K562 (cell line): ENCODE data around the gene HSPA1B. TPM values are rescaled to one million over a fixed set of nuclear protein-coding genes. Genes with fewer than 3 reads are reported as not detected.

Experiments used
- ATF2 ChIP-seq: sonication (generic); formaldehyde crosslinking; IDR thresholded peaks from 2 replicates; pipeline ENCODE4 v1.8.1; 2022; ENCODE audit warnings: missing genetic modification reagents
- C11orf30 ChIP-seq: fragments of 450-650 bp; IDR thresholded peaks from 2 replicates; pipeline ENCODE4 v1.6.1; 2016; ENCODE audit warnings: low read depth, mild to moderate bottlenecking
- E2F4 ChIP-seq: sonication (generic); formaldehyde crosslinking; IDR thresholded peaks from 2 replicates; pipeline ENCODE4 v1.8.0; 2022; ENCODE audit warnings: mild to moderate bottlenecking, low read depth, missing genetic modification reagents
- E2F5 ChIP-seq: sonication (generic); formaldehyde crosslinking; IDR thresholded peaks from 2 replicates; pipeline ENCODE4 v1.8.0; 2022; ENCODE audit warnings: mild to moderate bottlenecking, missing genetic modification reagents
- ETS2 ChIP-seq: IDR thresholded peaks from 2 replicates; pipeline ENCODE4 v1.6.1; 2016; ENCODE audit warnings: borderline replicate concordance, missing genetic modification characterization, mild to moderate bottlenecking, moderate library complexity, missing compliant biosample characterization; ENCODE audit not compliant: poor library complexity, severe bottlenecking
- FOSL1 ChIP-seq: fragments of 200-800 bp; sonication (Bioruptor generic); conservative IDR thresholded peaks from 2 replicates; pipeline ENCODE4 v1.6.1; 2016; ENCODE audit warnings: missing genetic modification characterization, missing compliant biosample characterization
- FOXO4 ChIP-seq: fragments of 450-650 bp; formaldehyde crosslinking; IDR thresholded peaks from 2 replicates; pipeline ENCODE4 v1.4.0; 2020; ENCODE audit warnings: mild to moderate bottlenecking, moderate library complexity
- HNRNPH1 ChIP-seq: fragments of 200-400 bp; formaldehyde crosslinking; optimal IDR thresholded peaks from 2 replicates; pipeline ENCODE3; 2017; ENCODE audit warnings: low read depth, mild to moderate bottlenecking, low read length, moderate library complexity
- MTA3 ChIP-seq: fragments of 450-650 bp; formaldehyde crosslinking; IDR thresholded peaks from 2 replicates; pipeline ENCODE4 v1.6.1; 2017; ENCODE audit warnings: mild to moderate bottlenecking, borderline replicate concordance
- NFATC3 ChIP-seq: fragments of 450-650 bp; IDR thresholded peaks from 2 replicates; pipeline ENCODE4 v1.6.1; 2017; ENCODE audit warnings: mild to moderate bottlenecking
- RERE ChIP-seq: sonication (generic); formaldehyde crosslinking; IDR thresholded peaks from 2 replicates; pipeline ENCODE4 v1.8.0; 2023; ENCODE audit warnings: missing genetic modification reagents, mild to moderate bottlenecking, borderline replicate concordance
- SLC30A9 ChIP-seq: fragments of 250-450 bp; sonication (Bioruptor Pico); IDR thresholded peaks from 2 replicates; pipeline ENCODE4 v1.8.0; 2022; ENCODE audit warnings: mild to moderate bottlenecking, moderate library complexity
- STAT5A ChIP-seq: IDR thresholded peaks from 2 replicates; pipeline ENCODE4 v1.6.1; 2012; ENCODE audit warnings: low read length, inconsistent platforms, borderline replicate concordance
- ZKSCAN3 ChIP-seq: fragments of 250-450 bp; sonication (Bioruptor Pico); IDR thresholded peaks from 2 replicates; pipeline ENCODE4 v1.4.0; 2020
- ZNF311 ChIP-seq: fragments of 250-450 bp; sonication (Bioruptor Pico); IDR thresholded peaks from 2 replicates; pipeline ENCODE4 v1.4.0; 2020; ENCODE audit warnings: mild to moderate bottlenecking, moderate library complexity
- ZNF41 ChIP-seq: fragments of 250-450 bp; sonication (Bioruptor Pico); conservative IDR thresholded peaks from 2 replicates; pipeline ENCODE4 v1.4.0; 2020; ENCODE audit warnings: mild to moderate bottlenecking
- polyA plus RNA-seq, 8 experiments: library from polyadenylated mRNA; depleted of rRNA in 4 of 8; stranded (reverse) in 5 of 8; unstranded in 3 of 8; fragments of >200 nt; fragmentation: Nextera tagmentation in 2 of 8; fragmentation: Illumina TruSeq in 1 of 8; extraction: Ambion mirVana in 2 of 8; extraction: Trizol in 1 of 8; gene quantifications; 2 replicates each; pipeline versions ENCODE4 v1.2.1 to v1.2.3, GENCODE V29; 2011 to 2014; ENCODE audit warnings: inconsistent platforms in 1 of 8, missing spikeins in 1 of 8
- total RNA-seq, 7 experiments: library from RNA; depleted of rRNA in 6 of 7; stranded (reverse); fragments of >200 nt in 6 of 7; fragmentation: Illumina TruSeq in 2 of 7; extraction: Trizol in 2 of 7; gene quantifications; 2 replicates each; pipeline versions ENCODE4 v1.2.1 to v1.2.3, GENCODE V29; 2011 to 2021; ENCODE audit warnings: low replicate concordance in 1 of 7

Gene HSPA1B
- total and polyA plus RNA-seq, 9 of the 15 experiments (the other 6 are each of a cell fraction or from before 2014, with no cell fraction given) = 0.27 to 227 (median 51.2) TPM

- TF ChIP-seq RERE (CRISPR knock-in tag) (peak; percentile 47; the same call in 1 of the 2 replicates), STAT5A (peak; percentile 44), E2F5 (CRISPR knock-in tag) (peak; percentile 65; the same call in 1 of the 2 replicates), ETS2 (tag) (no peak), ZNF41 (peak; percentile 79), HNRNPH1 (peak; percentile 70), NFATC3 (no peak; the same call in 1 of the 2 replicates), E2F4 (CRISPR knock-in tag) (peak; percentile 85; the same call in 1 of the 2 replicates), ZNF311 (CRISPR knock-in tag) (peak; percentile 82; the same call in 1 of the 2 replicates), FOSL1 (tag) (peak; percentile 74), SLC30A9 (CRISPR knock-in tag) (0 out of 2 replicates have a peak, but pooled peaks have one; percentile 4), ATF2 (CRISPR knock-in tag) (no peak), C11orf30 (no peak), ZKSCAN3 (CRISPR knock-in tag) (no peak), FOXO4 (peak; percentile 87), MTA3 (peak; percentile 99)
These were observed 7.1 kb downstream of the HSPA1B start (continued) for GRCh38 chr6:31834367-31835250.
